Measurements from ENCODE around the gene DISC1.
"Not testable (repeated sequence)": the region's sequence is repeated elsewhere in the genome, so short reads cannot be mapped to it uniquely, and the experiment has no call there.

The DISC1 gene

DNA sequence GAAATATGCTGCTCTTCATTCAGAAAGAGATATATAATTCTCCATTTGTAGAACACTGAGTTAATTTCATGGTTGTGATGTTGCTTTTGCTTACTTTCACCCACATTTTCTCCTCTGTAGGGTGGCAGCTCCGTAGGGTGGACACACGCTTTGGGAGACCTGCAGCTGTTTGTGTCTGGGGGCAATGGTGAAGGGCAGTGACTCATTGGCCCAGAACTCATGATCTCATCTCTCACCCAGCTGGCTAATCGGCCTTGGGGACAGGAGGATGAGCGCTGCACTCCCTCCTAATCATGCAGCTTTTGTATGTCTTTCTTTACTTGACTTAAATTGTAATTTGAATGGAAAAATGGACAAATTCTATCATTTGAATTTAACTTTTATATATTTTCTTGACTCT is 9.6 kb downstream of the DISC1 start:
- DNase-seq (ENCODE audit: low spot score) = no peak

DNA sequence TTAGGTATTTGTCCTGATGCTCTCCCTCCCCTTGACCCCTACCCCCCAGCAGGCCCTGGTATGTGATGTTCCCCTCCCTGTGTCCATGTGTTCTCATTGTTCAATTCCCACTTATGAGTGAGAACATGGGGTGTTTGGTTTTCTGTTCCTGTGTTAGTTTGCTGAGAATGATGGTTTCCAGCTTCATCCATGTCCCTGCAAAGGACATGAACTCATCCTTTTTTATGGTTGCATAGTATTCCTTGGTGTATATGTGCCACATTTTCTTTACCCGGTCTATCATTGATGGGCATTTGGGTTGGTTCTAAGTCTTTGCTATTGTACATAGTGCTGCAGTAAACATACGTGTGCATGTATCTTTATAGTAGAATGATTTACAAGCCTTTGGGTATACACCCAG is 10.3 kb downstream of the DISC1 start:
- not testable (repeated sequence) for DNase-seq (ENCODE audit: low spot score)

DNA sequence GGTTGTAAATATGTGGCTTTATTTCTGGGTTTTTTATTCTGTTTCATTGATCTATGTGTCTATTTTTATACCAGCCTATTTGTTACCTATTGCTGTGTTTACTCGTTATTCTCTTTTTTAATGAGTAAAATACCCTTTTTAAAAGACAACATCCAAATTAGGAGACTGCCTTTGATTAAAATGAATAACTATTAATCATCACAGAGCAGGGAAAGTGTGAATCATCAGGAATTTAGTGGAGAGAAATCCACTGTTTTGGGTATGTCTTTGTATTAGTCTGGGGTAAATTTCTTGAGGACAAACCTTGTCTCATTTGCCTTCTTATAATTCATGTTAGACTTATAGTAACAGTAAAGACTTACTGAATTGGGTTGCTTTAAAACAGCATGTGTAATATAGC is 12.1 kb downstream of the DISC1 start:
- DNase-seq (ENCODE audit: low spot score) = no peak

DNA sequence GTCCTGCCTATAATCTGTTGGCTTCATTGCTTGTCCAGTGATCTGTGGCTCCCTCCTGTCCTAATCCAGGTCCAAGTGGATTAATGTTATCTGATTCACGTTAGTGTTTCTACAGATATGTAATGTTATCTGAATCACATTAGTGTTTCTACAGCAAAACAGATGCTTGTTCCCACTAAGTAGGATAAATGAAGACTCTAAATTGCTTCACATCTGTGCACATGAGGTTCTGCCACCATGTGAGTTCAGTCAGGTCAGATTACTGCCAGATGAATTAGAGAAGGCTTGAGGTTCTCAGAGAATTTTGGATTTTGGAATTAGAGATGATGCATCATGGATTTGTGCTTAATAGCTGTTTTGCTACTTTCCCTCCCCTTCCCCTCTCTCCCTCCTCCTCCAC is 13.2 kb downstream of the DISC1 start:
- no peak for DNase-seq (ENCODE audit: low spot score)

DNA sequence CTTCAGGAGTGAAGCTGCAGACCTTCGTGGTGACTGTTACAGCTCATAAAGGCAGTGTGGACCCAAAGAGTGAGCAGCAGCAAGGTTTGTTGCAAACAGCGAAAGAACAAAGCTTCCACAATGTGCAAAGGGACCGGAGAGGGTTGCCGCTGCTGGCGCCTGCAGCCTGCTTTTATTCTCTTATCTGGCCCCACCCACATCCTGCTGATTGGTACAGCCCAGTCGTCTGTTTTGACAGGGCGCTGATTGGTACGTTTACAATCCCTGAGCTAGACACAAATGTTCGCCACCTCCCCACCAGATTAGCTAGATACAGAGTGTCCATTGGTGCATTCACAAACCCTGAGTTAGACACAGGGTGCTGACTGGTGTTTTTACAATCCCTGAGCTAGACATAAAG is 14.9 kb downstream of the DISC1 start:
- not testable (repeated sequence) for DNase-seq (ENCODE audit: low spot score)

DNA sequence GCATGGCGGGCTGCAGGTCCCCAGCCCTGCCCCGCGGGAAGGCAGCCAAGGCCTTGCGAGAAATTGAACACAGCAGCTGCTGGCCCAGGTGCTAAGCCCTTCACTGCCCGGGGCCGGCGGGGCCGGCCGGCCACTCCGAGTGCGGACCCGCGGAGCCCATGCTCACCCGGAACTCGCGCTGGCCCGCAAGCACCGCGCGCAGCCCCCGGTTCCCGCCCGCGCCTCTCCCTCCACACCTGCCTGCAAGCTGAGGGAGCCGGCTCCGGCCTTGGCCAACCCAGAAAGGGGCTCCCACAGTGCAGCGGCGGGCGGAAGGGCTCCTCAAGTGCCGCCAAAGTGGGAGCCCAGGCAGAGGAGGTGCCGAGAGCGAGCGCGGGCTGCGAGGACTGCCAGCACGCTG is 15.5 kb downstream of the DISC1 start:
- not testable (repeated sequence) for DNase-seq (ENCODE audit: low spot score)

DNA sequence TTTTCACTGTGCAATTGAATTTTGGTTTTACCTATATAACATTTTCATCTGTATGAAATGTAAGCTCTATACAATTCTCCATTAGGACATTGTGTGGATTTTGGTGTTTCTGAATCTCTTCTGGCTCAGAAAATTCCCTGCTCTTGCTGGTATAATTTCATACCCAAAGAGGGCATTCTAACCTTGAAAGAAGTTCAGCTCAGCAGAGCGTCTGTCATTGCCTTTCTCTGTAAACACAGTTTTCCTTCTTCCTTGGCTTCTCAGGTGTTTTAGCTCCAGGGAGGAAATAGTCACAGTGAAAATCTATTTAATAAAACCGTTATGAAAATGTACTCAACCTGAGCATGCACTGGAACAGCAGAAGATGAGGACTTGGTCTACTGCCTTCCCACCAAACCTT is 16.0 kb downstream of the DISC1 start:
- DNase-seq (ENCODE audit: low spot score) = no peak

DNA sequence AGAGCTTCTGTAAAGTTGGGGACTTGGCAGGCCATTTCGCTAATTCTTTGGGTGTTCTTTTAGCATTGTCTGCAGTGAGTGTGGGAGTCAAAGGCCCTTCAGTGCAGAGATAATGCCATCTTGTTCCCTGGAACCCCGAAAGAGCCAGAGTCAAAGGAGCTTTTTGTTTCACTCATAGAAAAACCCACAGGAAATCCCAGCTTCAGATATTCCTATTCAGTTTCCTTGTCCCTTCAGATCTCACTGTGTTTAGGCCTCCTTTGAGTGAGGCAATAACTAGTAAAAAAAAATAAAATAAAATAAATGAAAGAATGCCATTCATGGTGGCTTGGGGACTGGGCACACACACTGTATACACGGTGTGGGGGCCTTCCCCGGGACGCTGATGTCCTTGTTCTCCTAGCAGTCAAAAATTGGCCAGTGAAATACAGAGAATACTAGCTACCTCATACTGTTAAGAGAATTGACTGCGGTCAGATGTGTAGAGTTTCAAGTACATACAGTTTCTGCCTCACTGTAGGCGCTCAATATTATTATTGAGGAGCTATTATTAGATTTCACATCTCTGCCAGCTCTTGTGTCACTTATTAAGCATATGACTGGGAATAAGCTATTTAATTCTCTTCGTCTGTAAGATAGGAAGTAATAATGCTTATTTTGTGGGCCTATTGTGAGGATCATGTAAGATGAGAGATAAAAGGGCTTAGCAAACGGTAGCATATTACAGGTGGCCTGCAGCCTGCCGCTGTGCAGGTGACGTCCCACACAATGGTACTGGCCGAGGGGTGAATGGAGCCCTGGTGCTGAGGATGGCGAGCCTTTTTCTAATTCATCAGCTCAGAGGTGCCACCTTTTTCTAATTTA is 16.7 kb downstream of the DISC1 start:
- peak; percentile 95 for DNase-seq (ENCODE audit: low spot score)

DNA sequence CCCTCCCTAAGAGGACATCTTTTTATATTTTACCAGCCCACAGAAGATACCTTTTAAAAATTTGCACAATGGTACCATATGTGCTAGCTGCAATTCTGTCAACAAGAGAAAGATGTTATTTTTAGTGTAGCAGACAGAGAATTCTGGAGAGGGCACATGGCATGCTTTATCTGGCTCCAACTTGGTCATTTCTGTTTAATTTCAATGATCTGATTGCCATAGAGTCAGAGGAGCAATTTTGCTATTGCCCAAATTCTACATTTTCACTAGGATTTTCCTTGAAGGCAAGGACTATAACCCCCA is 17.3 kb downstream of the DISC1 start:
- DNase-seq (ENCODE audit: low spot score) = no peak

DNA sequence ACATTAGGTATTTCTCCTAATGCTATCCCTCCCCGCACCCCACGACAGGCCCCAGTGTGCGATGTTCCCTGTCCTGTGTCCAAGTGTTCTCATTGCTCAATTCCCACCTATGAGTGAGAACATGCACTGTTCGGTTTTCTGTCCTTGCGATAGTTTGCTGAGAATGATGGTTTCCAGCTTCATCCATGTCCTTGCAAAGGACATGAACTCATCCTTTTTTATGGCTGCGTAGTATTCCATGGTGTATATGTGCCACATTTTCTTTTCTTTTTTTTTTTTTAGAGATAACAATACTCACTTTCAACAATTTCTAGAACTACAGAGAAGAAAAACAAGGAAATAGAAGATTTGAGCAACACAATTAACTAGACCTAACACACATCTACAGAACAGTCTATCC is 19.0 kb downstream of the DISC1 start:
- not testable (repeated sequence) for DNase-seq (ENCODE audit: low spot score)

DNA sequence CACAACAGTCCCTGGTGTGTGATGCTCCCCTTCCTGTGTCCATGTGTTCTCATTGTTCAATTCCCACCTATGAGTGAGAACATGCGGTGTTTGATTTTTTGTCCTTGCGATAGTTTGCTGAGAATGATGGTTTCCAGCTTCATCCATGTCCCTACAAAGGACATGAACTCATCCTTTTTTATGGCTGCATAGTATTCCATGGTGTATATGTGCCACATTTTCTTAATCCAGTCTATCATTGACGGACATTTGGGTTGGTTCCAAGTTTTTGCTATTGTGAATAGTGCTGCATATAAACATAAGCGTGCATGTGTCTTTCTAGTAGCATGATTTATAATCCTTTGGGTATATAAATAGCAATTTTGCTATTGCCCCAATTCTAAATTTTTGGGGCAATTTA is 19.6 kb downstream of the DISC1 start:
- not testable (repeated sequence) for DNase-seq (ENCODE audit: low spot score)

DNA sequence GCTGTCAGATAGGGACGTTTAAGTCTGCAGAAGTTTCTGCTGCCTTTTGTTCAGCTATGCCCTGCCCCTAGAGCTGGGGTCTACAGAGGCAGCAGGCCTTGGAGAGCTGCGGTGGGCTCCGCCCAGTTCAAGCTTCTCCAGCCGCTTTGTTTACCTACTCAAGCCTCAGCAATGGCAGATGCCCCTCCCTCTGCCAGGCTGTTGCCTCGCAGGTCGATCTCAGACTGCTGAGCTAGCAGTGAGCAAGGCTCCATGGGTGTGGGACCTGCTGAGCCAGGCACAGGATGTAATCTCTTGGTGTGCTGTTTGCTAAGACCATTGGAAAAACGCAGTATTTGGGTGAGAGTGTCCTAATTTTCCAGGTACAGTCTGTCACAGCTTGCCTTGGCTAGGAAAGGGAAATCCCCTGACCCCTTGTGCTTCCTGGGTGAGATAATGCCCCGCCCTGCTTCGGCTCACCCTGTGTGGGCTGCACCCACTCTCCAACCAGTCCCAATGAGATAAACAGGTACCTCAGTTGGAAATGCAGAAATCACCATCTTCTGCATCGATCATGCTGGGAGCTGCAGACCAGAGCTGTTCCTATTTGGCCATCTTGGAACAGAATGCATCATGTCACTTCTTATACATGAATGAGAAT is 25.2 kb downstream of the DISC1 start:
- not testable (repeated sequence) for DNase-seq (ENCODE audit: low spot score)

DNA sequence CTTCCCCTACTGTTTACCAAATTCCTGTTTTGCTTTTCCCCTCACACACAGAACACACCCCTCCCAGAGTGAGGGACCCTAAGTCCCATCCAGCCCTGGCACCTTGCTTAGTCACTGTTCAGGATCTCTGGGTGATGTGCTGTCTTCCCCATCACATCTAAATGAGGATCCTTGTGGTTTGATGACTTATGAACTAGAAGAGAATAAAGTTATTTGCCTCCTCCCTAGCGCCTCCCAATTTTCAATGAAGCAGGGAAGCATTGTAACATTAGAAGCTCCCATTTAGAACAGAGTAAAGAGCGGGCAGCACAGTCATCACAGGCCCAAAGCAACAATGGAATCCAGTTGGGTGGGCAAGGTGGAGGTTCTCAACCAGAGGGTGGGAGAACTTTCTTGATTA is 27.0 kb downstream of the DISC1 start:
- DNase-seq (ENCODE audit: low spot score) = no peak

DNA sequence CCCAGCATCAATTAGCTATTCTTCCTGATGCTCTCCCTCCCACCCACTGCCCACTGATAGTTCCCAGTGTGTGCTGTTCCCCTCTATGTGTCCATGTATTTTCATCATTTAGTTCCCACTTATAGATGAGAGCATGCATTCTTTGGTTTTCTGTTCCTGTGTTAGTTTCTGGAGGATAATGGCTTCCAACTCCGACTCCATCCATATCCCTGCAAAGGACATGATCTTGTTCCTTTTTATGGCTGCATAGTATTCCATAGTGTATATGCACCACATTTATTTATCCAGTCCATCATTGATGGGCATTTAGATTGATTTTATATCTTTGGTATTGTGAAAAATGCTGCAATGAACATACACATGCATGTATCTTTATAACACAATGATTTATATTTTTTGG is 30.2 kb downstream of the DISC1 start:
- no peak for DNase-seq (ENCODE audit: low spot score)

DNA sequence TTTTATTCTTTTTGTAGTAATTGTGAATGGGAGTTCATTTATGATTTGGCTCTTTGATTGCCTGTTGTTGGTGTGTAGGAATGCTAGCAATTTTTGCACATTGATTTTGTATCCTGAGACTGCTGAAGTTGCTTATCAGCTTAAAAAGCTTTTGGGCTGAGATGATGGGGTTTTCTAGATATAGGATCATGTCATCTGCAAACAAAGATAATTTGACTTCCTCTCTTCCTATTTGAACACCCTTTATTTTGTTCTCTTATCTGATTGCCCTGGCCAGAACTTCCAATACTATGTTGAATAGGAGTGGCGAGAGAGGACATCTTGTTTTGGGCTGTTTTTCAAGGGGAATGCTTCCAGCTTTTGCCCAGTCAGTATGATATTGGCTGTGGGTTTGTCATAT is 31.6 kb downstream of the DISC1 start:
- not testable (repeated sequence) for DNase-seq (ENCODE audit: low spot score)

DNA sequence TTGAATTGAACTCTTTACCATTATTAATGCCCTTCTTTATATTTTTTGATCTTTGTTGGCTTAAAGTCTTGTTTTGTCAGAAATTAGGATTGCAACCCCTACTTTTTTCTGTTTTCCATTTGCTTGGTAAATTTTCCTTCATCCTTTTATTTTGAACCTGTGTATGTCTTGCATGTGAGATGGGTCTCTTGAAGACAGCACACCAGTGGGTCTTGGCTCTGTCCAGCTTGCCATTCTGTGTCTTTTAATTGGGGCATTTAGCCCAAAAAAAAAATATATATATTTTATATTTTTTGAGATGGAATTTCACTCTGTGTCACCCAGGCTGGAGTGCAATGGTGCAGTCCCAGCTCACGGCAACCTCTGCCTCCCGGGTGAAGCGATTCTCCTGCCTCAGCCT is 33.6 kb downstream of the DISC1 start:
- no peak for DNase-seq (ENCODE audit: low spot score)

DNA sequence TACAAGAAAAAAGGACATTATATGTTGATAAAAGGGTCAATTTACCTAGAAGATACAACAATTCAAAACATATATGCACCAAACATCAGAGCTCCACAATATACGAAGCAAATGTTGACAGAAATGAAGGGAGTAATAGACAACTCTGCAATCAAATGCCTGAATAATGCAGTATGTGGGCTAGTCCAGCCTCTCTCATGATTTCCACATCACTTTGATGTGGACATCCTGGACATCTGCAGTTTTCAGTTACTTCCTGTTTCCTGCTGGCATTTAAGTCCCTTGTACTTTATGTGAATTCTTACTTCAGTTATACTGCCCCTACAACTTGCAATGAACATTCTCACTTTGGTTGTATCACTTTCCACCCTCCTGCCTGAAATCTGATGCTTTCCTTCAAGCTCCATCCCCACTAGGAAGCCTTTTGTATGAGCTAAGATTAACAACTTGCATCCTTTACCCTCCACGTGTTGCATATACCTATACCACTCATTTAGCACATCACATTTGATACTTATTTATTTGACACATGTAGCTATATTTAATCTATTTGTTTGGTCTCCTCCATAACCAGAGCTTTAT is 36.7 kb downstream of the DISC1 start:
- peak; percentile 46 for DNase-seq (ENCODE audit: low spot score)

DNA sequence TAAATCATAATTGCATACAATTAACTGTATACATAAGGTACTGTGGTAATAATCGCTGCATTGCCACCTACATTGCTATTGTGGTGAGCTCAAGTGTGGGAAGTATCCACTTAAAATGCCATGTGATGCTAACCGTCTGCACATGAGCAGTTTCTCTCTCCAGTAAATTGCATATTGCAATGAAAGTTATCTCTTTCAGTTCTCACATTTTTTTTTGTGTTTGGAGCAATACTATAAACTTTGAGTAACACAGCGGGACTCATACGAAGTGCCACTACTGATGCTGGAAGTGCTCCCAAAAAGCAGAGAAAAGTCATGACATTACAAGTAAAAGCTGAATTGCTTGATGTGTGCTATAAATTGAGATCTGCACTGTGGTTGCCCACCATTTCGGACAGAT is 38.5 kb downstream of the DISC1 start:
- DNase-seq (ENCODE audit: low spot score) = no peak

DNA sequence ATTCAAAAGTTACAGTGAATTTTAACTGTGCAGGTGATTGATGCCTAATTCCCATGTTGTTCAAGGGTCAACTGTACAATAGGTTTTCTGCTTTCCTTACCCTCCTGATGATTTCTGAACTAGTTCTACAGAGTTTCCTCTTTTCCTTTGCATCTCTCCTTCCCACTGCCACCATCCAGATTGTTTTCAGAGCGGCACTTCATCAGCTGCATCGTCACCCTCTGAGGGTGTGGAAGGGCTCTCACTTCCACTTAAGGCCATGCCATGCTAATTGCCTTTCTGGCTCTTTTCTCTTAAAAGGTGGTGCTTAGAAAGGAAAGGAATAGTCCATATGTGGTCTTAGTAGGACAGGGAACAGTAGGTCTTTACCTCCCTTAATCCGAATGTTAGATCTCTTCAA is 39.1 kb downstream of the DISC1 start:
- DNase-seq (ENCODE audit: low spot score) = no peak

DNA sequence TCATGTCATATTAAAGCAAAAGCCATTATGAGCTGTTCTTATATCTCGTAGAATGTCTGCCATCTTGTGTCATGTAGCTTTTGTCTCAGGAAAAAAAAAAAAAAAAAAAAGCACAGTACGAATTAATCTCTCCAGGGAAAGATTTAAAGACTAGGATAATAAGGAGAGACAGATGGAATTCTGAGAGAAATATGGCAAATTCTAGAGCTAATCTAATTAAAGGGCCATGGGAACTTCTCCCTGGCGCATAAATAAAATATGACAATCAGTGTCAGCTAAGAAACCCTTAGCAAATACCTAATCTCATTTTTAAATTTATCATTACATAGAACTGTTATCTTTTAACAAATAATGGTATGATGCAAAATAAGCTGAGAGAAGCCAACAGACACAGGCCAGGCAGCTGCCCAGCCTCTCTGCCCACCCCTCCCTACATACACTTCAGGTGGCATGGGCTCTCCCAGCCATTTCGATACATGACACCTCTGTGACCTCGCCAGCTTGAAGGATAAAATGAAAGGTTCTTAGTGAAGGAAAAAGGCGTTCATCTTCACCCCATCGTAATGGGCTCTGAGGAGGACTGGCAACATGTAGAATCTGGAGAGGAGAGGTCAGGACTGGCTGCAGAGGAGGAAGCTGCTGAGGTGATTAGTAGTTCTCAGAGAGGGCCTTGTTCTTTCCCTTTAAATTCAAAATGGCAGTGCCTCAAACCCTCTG is 39.8 kb downstream of the DISC1 start:
- DNase-seq (ENCODE audit: low spot score) = no peak

DNA sequence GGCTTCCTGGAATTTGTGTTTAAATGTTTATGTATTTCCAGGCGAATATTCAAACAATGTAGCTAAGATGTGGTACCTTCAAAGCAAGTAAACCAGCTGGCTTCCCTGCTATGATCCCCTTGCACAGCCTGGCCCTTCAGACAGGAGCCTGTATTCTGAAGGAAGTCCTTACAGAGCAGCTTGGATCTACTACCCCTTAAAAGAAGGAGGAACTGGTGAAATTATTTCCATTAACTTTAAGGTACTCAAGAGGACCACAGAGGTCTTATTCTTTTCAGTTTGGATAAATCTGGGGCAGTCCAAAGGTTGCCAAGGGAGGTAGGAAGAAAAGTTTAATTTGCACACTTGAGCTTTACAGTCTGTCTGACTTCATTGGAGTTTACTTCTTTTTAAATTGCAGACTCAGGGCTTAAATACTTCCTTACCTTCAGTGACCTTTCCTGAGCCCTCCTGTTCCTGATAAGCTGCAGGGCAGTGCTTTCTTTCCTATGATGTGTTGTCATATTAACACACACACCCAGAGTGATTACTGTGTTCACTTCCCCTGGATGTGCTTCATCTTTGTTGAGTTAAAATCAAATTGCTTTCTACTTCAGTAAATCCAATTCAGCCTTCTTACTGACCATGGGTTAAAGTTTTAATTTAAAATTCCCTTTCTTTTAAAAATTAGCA is 40.5 kb downstream of the DISC1 start:
- no peak for DNase-seq (ENCODE audit: low spot score)

DNA sequence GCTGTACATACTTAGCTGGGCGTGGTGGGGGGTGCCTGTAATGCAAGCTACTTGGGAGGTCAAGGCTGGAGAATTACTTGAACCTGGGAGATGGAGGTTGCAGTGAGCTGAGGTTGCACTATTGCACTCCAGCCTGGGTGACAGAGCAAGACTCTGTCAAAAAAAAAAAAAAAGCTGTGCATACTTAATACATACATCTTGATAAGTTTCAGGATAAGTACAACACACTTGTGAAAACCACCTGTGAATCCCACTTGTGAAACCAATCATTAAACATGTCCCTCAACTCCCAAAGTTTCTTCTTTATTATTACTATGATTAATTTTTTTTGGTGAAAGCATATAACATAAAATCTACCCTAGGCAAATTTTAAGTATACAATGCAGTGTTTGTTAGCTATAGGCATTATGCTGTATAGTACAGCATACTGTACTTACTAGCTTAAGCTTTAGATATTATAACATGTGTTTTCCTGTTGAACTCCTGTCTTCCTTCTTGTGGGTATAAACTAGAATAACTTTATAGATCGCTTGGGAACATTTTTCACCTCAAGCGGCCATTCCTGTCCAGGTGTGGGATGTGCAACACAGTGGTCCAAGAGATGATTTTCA is 41.4 kb downstream of the DISC1 start:
- DNase-seq (ENCODE audit: low spot score) = no peak

Data from pons (tissue), 1 donor.